ENCODE results near the gene KIAA1549. TPM values are rescaled to one million over a fixed set of nuclear protein-coding genes. Genes with fewer than 3 reads are reported as not detected.

The KIAA1549 gene
- total and polyA plus RNA-seq, 2 of the 8 experiments (the other 6 are each of a cell fraction or from before 2014, with no cell fraction given), result 6.5 to 17.3 TPM

DNA sequence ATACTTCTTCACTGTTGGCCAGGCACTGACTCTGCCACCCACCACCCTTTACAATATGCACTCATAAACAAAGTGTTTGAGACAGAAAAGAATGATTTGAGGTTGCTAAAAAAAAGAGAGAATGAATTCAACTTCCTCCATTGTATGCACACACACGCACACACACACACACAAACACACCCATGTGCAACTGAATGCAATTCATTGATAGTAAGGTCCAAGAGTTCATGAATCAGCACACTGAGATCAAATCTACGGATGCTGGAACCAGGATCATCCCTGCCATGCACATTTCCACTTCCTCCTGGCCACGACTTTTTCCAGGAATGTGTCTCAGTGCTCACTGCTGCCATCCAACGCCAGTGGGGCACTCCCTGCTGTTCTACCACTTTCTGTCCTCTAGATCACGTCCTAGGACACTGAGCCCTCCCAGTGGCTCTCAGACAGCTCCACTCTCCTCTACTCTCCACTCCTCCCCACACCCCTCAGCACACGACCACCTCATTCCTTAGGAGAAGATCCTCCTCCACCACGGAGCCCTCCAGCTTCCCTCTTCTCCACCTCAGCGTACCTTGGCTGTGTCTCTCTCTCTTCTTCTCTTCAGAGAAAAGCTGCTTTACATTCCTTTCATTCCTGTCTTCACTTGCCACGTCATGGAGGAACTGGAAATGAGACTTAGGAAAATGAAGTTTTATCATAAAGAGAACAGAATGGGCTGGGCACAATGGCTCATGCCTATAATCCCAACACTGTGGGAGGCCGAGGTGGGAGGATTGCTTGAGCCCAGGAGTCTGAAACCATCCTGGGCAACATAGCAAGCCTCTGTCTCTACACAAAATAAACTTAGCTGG is 195.4 kb downstream of the KIAA1549 start:
- peak overlapping the region; percentile 62 for H2BK5ac ChIP-seq (ENCODE audit: low read depth, low read length)
- H4K20me1 ChIP-seq (replicated peaks in 1 of 2; ENCODE audit: control insufficient read depth in 1 of 2, insufficient read depth in 2 of 2, low read length in 2 of 2), result no peaks in the 10 kb centered on the region
- peak overlapping the region; percentile 76; the same call in 1 of the 2 replicates for H2AFZ ChIP-seq (ENCODE audit: low read length)
- H3K27me3 ChIP-seq (replicated peaks in 1 of 4; ENCODE audit: control insufficient read depth in 3 of 4, extremely low read depth in 1 of 4, insufficient read depth in 3 of 4, low read length in 3 of 4), result no peaks in the 10 kb centered on the region
- ChIA-PET CTCF (ENCODE audit: partially characterized antibody) (interaction anchor here (0.6 to 3.9 kb wide), 3 partner anchors 11 to 89 kb away, joined by 3 to 15 read pairs (median 5); partner anchors contain the start of genes ATP6V0A4 and TMEM213), POLR2A (ENCODE audit: partially characterized antibody) (no interaction called here)
- H3K4me3 ChIP-seq (ENCODE audit: extremely low read depth in 1 of 4, insufficient read depth in 2 of 4, low read depth in 3 of 4, low read length in 4 of 4), result no peak overlapping the region
- H4K5ac ChIP-seq (ENCODE audit: insufficient read length, low read depth, low read length), result no peak overlapping the region
- H4K91ac ChIP-seq (replicated peaks; ENCODE audit: insufficient read length, low read length), result no peak overlapping the region
- WGBS, 2 experiments (ENCODE audit: extremely low coverage in 1 of 2, insufficient coverage in 1 of 2, insufficient read length in 1 of 2, insufficient replicate concordance in 2 of 2, low coverage in 1 of 2, low lambda C conversion rate in 2 of 2, missing lambda C conversion rate in 1 of 2), result 67% methylated on average over 10 of the region's 10 CpGs; no CpG with 5 or more reads in 1 of the 2 experiments
- H3K9me3 ChIP-seq (ENCODE audit: insufficient read depth in 2 of 2, low read depth in 1 of 2, low read length in 1 of 2), result no peaks in the 10 kb centered on the region; a peak in 1 of 4 replicates
- FAIRE-seq, result no peak
- no peak overlapping the region for H2BK120ac ChIP-seq (replicated peaks; ENCODE audit: low read depth, low read length)
- no peak overlapping the region for H3K4ac ChIP-seq (replicated peaks; ENCODE audit: insufficient read length, low read depth, low read length)
- no peak overlapping the region for H3K4me2 ChIP-seq (ENCODE audit: insufficient read depth in 1 of 2, low read depth in 2 of 2, low read length in 2 of 2)
- 0 out of 2 replicates have a peak overlapping the region, but pooled peaks have one; percentile 15 for H2BK20ac ChIP-seq (ENCODE audit: low read length)
- no peaks in the 10 kb centered on the region for H3K36me3 ChIP-seq (ENCODE audit: control insufficient read depth in 2 of 4, insufficient read depth in 4 of 4, low read length in 3 of 4)
- no peak for DNase-seq (ENCODE audit: low read depth in 1 of 2, low spot score in 2 of 2)
- no peak overlapping the region; the same call in 1 of the 2 replicates for H3K27ac ChIP-seq (ENCODE audit: low read depth, low read length)
- H3K79me2 ChIP-seq (ENCODE audit: control insufficient read depth in 1 of 2, insufficient read depth in 2 of 2, low read length in 2 of 2), result no peaks in the 10 kb centered on the region
- H3K23ac ChIP-seq (ENCODE audit: insufficient read length), result no peak overlapping the region
- H3K9ac ChIP-seq (replicated peaks in 1 of 4; ENCODE audit: extremely low read depth in 1 of 4, low read depth in 3 of 4, low read length in 3 of 4), result no peak overlapping the region
- H3K56ac ChIP-seq (replicated peaks; ENCODE audit: insufficient read length, low read depth, low read length), result no peak overlapping the region
- no peak overlapping the region for H3K18ac ChIP-seq (ENCODE audit: extremely low read depth, low read length)
- no peak overlapping the region for H2BK15ac ChIP-seq (ENCODE audit: low read length)
- H2BK12ac ChIP-seq (ENCODE audit: low read depth, low read length), result 0 out of 2 replicates have a peak overlapping the region, but pooled peaks have one; percentile 55
- no peaks in the 10 kb centered on the region for H3K23me2 ChIP-seq (ENCODE audit: low read depth, low read length)
- 0 out of 2 replicates have a peak overlapping the region, but pooled peaks have one; percentile 11 for H2AK5ac ChIP-seq (ENCODE audit: low read depth, low read length)
- H3K79me1 ChIP-seq (ENCODE audit: low read depth, low read length), result no peaks in the 10 kb centered on the region; the same call in 1 of the 2 replicates
- H3K14ac ChIP-seq (ENCODE audit: insufficient read length), result no peak overlapping the region
- H4K8ac ChIP-seq (ENCODE audit: extremely low read depth, insufficient read depth, low read length), result no peak overlapping the region; the same call in 1 of the 2 replicates
- TF ChIP-seq TEAD4 (IDR thresholded peaks at IDR 0.05; ENCODE audit: low read depth, low read length) (peak; percentile 9; the same call in 1 of the 2 replicates), NANOG (IDR thresholded peaks at IDR 0.05; ENCODE audit: insufficient read depth, low read depth, low read length, poor library complexity, severe bottlenecking) (no peak), USF2 (IDR thresholded peaks at IDR 0.05; ENCODE audit: low read length) (no peak), TAF1 (IDR thresholded peaks at IDR 0.05; ENCODE audit: low read depth, low read length) (no peak), KDM5A (IDR thresholded peaks at IDR 0.05; ENCODE audit: low read length) (no peak), EGR1 (IDR thresholded peaks at IDR 0.05; ENCODE audit: borderline replicate concordance, low read depth, low read length) (no peak), KDM4A (IDR thresholded peaks at IDR 0.05; ENCODE audit: low read depth, low read length, severe bottlenecking) (no peak), JUN (IDR thresholded peaks at IDR 0.05; ENCODE audit: low read depth, low read length) (no peak)
- peaks cover 0 to 4% (median 0%) of the 10 kb centered on the region in 4 experiments; a peak in 1 of 7 replicates for H3K4me1 ChIP-seq (replicated peaks in 1 of 4; ENCODE audit: control insufficient read depth in 3 of 4, insufficient read depth in 4 of 4, low read length in 3 of 4)

Measured in H1 (cell line).